ENCODE data around the gene ENC1. TPM values are rescaled to one million over a fixed set of nuclear protein-coding genes. Genes with fewer than 3 reads are reported as not detected.

The ENC1 gene
- total and polyA plus RNA-seq, 4 donors: 6.8 to 31.5 (median 18.3) TPM

DNA sequence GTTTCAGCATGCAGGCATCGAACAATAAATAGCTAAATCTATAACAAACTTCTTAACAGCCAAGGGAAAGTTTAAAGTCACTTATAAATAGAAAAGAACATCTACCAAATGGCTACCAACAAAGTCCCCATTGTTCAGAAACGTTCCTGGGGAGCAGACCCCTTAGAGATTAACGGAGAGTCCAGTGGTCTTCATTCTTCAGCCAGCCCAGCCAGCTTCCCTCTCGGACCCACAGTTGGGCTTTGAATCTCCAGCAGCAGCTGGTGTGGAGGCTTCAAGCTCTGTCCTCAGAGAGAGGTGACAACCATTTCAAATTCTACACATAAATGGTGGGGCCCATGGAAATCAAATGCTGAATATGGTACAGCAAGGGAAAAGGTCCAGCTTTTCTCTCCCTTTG, 11.2 kb downstream of the ENC1 start:
- H3K27me3 ChIP-seq (ENCODE audit: control insufficient read depth in 3 of 3, insufficient read depth in 3 of 3, low read length in 2 of 3): no peaks in the 10 kb centered on the region
- H3K4me1 ChIP-seq (ENCODE audit: control insufficient read depth in 5 of 5, insufficient read depth in 5 of 5, low read length in 5 of 5): peaks cover 3 to 45% (median 19%) of the 10 kb centered on the region in 5 donors
- DNase-seq: no peak
- no peak overlapping the region for H3K9ac ChIP-seq (ENCODE audit: insufficient read depth in 1 of 2, low read length in 2 of 2)
- H3K4me3 ChIP-seq: no peak overlapping the region
- H3K36me3 ChIP-seq (ENCODE audit: control insufficient read depth in 4 of 4, insufficient read depth in 4 of 4, low read length in 4 of 4): peaks cover 0 to 47% (median 10%) of the 10 kb centered on the region in 4 donors
- H3K27ac ChIP-seq (ENCODE audit: low read depth in 1 of 2, low read length in 1 of 2): no peak overlapping the region
- H3K9me3 ChIP-seq (ENCODE audit: control insufficient read depth in 4 of 4, insufficient read depth in 3 of 4, low read length in 3 of 4): no peaks in the 10 kb centered on the region
- TF ChIP-seq CTCF (IDR thresholded peaks at IDR 0.05; ENCODE audit: control extremely low read depth, extremely low read depth): no peak
- no peak for ATAC-seq (ENCODE audit: insufficient read depth, low FRiP score)
- WGBS, 2 donors: 86 to 91% methylated on average over 4 of the region's 4 CpGs

- 71 to 82% methylated on average over 6 of the region's 6 CpGs for WGBS, 2 donors
- no peak for ATAC-seq (ENCODE audit: insufficient read depth, low FRiP score)
- H3K9ac ChIP-seq (ENCODE audit: insufficient read depth in 1 of 2, low read length in 2 of 2): no peak overlapping the region
- no peak for TF ChIP-seq CTCF (IDR thresholded peaks at IDR 0.05; ENCODE audit: control extremely low read depth, extremely low read depth)
- H3K4me3 ChIP-seq: no peak overlapping the region
- H3K36me3 ChIP-seq (ENCODE audit: control insufficient read depth in 4 of 4, insufficient read depth in 4 of 4, low read length in 4 of 4): peaks cover 0 to 42% (median 7%) of the 10 kb centered on the region in 4 donors
- peaks cover 3 to 40% (median 15%) of the 10 kb centered on the region in 5 donors for H3K4me1 ChIP-seq (ENCODE audit: control insufficient read depth in 5 of 5, insufficient read depth in 5 of 5, low read length in 5 of 5)
- no peak overlapping the region for H3K27ac ChIP-seq (ENCODE audit: low read depth in 1 of 2, low read length in 1 of 2)
- H3K27me3 ChIP-seq (ENCODE audit: control insufficient read depth in 3 of 3, insufficient read depth in 3 of 3, low read length in 2 of 3): no peaks in the 10 kb centered on the region
- no peaks in the 10 kb centered on the region for H3K9me3 ChIP-seq (ENCODE audit: control insufficient read depth in 4 of 4, insufficient read depth in 3 of 4, low read length in 3 of 4)
- DNase-seq: no peak
These were observed 12.2 kb downstream of the ENC1 start for GRCh38 chr5:74628359-74628758.

DNA sequence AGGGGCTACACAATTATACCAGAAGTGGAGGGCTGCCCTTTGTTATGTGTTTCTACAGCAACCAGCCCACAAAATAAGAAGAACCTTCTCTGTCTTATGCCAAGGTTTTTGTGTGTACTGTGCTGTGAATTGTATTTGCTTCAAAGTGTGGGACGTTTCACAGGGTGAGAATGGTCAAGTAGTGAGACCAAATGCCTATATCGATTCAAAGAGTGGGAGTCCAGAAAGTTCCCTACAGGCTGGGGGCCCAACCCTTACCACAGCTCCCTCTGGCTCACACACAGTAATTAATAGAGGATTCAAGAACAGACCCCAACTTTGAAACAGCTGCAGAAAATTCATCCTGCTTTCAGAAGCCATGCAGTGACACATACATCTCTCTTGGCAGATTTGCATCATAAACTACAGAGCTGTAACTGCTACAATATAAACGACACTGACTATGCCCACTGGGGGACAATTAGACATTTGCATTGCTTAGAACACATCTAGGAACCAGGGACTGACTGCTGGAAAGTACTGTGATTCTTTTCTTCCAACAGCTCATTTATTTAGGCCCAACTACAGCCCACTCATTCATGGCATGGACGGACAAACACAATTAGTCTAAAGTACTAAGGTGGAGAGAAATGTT, 12.8 kb downstream of the ENC1 start:
- no peak for TF ChIP-seq CTCF (IDR thresholded peaks at IDR 0.05; ENCODE audit: control extremely low read depth, extremely low read depth)
- no peak for ATAC-seq (ENCODE audit: insufficient read depth, low FRiP score)
- 56 to 84% methylated on average over 4 of the region's 4 CpGs for WGBS, 2 donors

More for the DNA sequence above, 12.8 kb downstream of the ENC1 start:
- H3K4me1 ChIP-seq (ENCODE audit: control insufficient read depth in 5 of 5, insufficient read depth in 5 of 5, low read length in 5 of 5): peaks cover 0 to 40% (median 19%) of the 10 kb centered on the region in 5 donors
- H3K9me3 ChIP-seq (ENCODE audit: control insufficient read depth in 4 of 4, insufficient read depth in 3 of 4, low read length in 3 of 4): no peaks in the 10 kb centered on the region
- H3K36me3 ChIP-seq (ENCODE audit: control insufficient read depth in 4 of 4, insufficient read depth in 4 of 4, low read length in 4 of 4): peaks cover 0 to 39% (median 7%) of the 10 kb centered on the region in 4 donors
- DNase-seq: no peak
- no peak overlapping the region for H3K27ac ChIP-seq (ENCODE audit: low read depth in 1 of 2, low read length in 1 of 2)
- H3K9ac ChIP-seq (ENCODE audit: insufficient read depth in 1 of 2, low read length in 2 of 2): no peak overlapping the region
- H3K27me3 ChIP-seq (ENCODE audit: control insufficient read depth in 3 of 3, insufficient read depth in 3 of 3, low read length in 2 of 3): no peaks in the 10 kb centered on the region
- no peak overlapping the region for H3K4me3 ChIP-seq

Data from lung (tissue), 12 donors.